Measurements from ENCODE around the gene TEKTIP1. TPM values are rescaled to one million over a fixed set of nuclear protein-coding genes. Genes with fewer than 3 reads are reported as not detected.

TEKTIP1 gene
- total and polyA plus RNA-seq, 7 donors, result 0.44 to 1.0 TPM; not detected in 5

- no peaks in the 10 kb centered on the region for H3K27me3 ChIP-seq (ENCODE audit: insufficient read depth in 3 of 3, low read length in 2 of 3)
- H3K4me3 ChIP-seq, result no peak overlapping the region
- DNase-seq (no peak), ATAC-seq (no peak)
- 90 to 91% (median 91%) methylated on average over 38 of the region's 38 CpGs for WGBS, 3 donors
- no peak for TF ChIP-seq CTCF (IDR thresholded peaks at IDR 0.05)
- intact Hi-C loops (cut with DNase I), result no loop called here
- no peak overlapping the region for H3K27ac ChIP-seq
- H3K36me3 ChIP-seq (ENCODE audit: insufficient read depth in 1 of 2, low read depth in 1 of 2), result peaks cover 3 to 64% of the 10 kb centered on the region in 2 donors
- H3K9me3 ChIP-seq, result no peaks in the 10 kb centered on the region
- H3K4me1 ChIP-seq, result no peaks in the 10 kb centered on the region
These were observed 4.4 kb upstream of the TEKTIP1 start for GRCh38 chr19:3534375-3535234.

- intact Hi-C loops (cut with DNase I), result no loop called here
- H3K9me3 ChIP-seq, result no peaks in the 10 kb centered on the region
- no peak overlapping the region for H3K27ac ChIP-seq
- H3K36me3 ChIP-seq (ENCODE audit: insufficient read depth in 1 of 2, low read depth in 1 of 2), result peaks cover 3 to 64% of the 10 kb centered on the region in 2 donors
- H3K4me3 ChIP-seq, result no peak overlapping the region
- no peaks in the 10 kb centered on the region for H3K27me3 ChIP-seq (ENCODE audit: insufficient read depth in 3 of 3, low read length in 2 of 3)
- DNase-seq (no peak), ATAC-seq (no peak)
- WGBS, 3 donors, result 94 to 95% (median 94%) methylated on average over 9 of the region's 9 CpGs
- TF ChIP-seq CTCF (IDR thresholded peaks at IDR 0.05), result no peak
- H3K4me1 ChIP-seq, result no peaks in the 10 kb centered on the region
These were observed 3.8 kb upstream of the TEKTIP1 start for GRCh38 chr19:3535235-3535535.

- Histone ChIP-seq H3K9me3 (no peaks in the 10 kb centered on the region), H3K36me3 (ENCODE audit: insufficient read depth in 1 of 2, low read depth in 1 of 2) (peaks cover 3 to 62% of the 10 kb centered on the region in 2 donors), H3K4me3 (no peak overlapping the region), H3K27me3 (ENCODE audit: insufficient read depth in 3 of 3, low read length in 2 of 3) (no peaks in the 10 kb centered on the region), H3K4me1 (no peaks in the 10 kb centered on the region), H3K27ac (no peak overlapping the region)
- no peak for TF ChIP-seq CTCF (IDR thresholded peaks at IDR 0.05)
- DNase-seq (no peak), ATAC-seq (no peak)
- intact Hi-C loops (cut with DNase I), result no loop called here
- 88 to 95% (median 92%) methylated on average over 14 of the region's 14 CpGs for WGBS, 3 donors
These were observed 3.4 kb upstream of the TEKTIP1 start for GRCh38 chr19:3535563-3535965.

GRCh38 chr19:3535981-3536380 is 3.0 kb upstream of the TEKTIP1 start:
- no peak overlapping the region for H3K4me3 ChIP-seq
- DNase-seq (no peak), ATAC-seq (no peak)
- no peak for TF ChIP-seq CTCF (IDR thresholded peaks at IDR 0.05)
- no peak overlapping the region for H3K27ac ChIP-seq
- peaks cover 3 to 58% of the 10 kb centered on the region in 2 donors for H3K36me3 ChIP-seq (ENCODE audit: insufficient read depth in 1 of 2, low read depth in 1 of 2)
- H3K9me3 ChIP-seq, result no peaks in the 10 kb centered on the region
- intact Hi-C loops (cut with DNase I), result no loop called here
- WGBS, 3 donors, result 78 to 91% (median 79%) methylated on average over 10 of the region's 10 CpGs
- no peaks in the 10 kb centered on the region for H3K4me1 ChIP-seq
- H3K27me3 ChIP-seq (ENCODE audit: insufficient read depth in 3 of 3, low read length in 2 of 3), result no peaks in the 10 kb centered on the region

Measured in psoas muscle (tissue), 8 donors.